Measurements from ENCODE around the gene PLA2G3.
A peak's percentile ranks its signal among the peaks of the same experiment; 100 is the strongest.

PLA2G3 gene

DNA sequence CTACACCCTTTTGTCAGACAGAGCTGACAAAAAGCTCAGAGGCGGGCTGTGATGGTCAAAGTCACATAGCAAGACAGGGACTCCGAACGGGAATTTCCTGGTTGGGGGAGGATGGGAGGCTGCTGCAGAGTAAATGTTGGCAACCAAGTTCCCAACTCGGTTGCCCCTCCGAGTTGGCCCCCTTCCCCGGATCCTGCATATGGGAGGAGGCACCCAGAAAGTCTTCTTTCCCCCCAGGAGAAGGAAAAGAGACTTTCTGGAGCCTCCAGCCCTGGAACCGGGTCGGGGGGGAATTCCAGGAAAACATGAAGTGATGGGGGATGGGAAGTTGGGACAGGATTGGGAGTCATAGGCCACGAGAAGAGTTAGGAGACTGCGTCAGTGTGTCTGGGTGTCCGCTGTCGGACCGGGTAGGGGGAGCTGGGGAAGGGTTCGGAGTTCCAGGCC, 33.6 kb downstream of the PLA2G3 start:
- TF ChIP-seq, protein P1, sequence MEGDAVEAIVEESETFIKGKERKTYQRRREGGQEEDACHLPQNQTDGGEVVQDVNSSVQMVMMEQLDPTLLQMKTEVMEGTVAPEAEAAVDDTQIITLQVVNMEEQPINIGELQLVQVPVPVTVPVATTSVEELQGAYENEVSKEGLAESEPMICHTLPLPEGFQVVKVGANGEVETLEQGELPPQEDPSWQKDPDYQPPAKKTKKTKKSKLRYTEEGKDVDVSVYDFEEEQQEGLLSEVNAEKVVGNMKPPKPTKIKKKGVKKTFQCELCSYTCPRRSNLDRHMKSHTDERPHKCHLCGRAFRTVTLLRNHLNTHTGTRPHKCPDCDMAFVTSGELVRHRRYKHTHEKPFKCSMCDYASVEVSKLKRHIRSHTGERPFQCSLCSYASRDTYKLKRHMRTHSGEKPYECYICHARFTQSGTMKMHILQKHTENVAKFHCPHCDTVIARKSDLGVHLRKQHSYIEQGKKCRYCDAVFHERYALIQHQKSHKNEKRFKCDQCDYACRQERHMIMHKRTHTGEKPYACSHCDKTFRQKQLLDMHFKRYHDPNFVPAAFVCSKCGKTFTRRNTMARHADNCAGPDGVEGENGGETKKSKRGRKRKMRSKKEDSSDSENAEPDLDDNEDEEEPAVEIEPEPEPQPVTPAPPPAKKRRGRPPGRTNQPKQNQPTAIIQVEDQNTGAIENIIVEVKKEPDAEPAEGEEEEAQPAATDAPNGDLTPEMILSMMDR (IDR thresholded peaks at IDR 0.05; ENCODE audit: low read depth, low read length): no peak

DNA sequence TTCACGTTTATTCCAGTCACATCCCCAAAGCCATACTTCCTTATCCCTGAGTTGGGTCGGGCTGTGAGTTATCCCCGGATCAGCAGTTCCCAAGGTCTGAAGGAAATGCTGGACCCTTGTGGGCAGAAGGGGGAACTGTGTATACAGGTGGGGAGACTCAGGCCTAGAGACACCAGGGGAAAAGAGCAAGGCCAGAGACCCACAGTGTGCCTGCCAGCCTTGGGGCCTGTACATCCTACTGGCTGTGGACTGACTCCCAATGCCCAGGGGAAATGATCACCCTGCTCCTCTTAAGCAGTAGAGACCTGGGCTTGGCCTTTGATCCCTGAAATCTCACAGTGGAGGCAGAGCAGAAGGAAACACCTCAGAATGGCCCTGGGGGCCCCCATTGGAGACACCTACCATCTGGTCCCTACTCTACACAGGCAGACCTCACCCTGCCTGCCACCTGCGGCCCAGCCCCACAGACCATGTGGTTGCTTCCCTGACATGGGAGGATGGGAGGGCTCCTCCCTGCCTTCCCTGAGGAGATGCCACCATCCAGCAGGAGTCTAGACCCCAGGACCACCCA, 34.2 kb downstream of the PLA2G3 start:
- TF ChIP-seq, protein P1 (IDR thresholded peaks at IDR 0.05; ENCODE audit: low read depth, low read length): peak; percentile 17
- DNase-seq (ENCODE audit: extremely low read depth, low read depth): no peak

More for the DNA sequence above, 33.6 kb downstream of the PLA2G3 start:
- peak; percentile 27 for DNase-seq (ENCODE audit: extremely low read depth, low read depth)

DNA sequence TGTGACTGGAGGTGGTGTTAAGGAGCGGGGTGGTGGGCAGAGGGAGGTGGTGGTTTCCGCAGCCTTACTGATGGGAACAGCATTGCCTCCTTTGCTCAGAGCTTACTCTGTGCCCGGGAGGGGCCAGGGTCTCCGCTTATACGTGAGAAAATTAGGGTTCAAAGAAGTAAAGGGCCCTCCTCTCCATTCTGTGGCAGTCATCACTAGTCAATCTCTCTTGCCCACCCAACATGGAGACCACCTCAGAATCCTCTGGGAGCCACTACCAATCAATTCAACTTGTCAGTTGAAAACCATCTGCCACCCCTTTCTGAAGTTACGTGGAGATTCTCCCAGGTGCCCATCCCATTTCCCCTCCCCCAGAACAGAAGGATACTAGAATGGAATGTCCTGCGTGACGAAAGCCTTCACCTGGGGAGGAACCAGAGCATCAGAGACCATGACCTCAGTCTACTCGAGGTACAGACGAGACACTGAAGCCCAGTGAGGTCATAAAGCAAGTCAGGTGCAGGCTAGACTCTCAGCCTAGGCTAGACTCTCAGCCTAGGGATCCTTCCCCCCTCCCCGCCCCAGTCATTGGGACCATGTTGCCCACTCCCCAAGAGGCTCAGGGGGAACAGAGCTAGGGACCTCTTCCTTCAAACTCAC, 34.9 kb downstream of the PLA2G3 start:
- no peak for DNase-seq (ENCODE audit: extremely low read depth, low read depth)
- TF ChIP-seq, protein P1 (IDR thresholded peaks at IDR 0.05; ENCODE audit: low read depth, low read length): no peak

DNA sequence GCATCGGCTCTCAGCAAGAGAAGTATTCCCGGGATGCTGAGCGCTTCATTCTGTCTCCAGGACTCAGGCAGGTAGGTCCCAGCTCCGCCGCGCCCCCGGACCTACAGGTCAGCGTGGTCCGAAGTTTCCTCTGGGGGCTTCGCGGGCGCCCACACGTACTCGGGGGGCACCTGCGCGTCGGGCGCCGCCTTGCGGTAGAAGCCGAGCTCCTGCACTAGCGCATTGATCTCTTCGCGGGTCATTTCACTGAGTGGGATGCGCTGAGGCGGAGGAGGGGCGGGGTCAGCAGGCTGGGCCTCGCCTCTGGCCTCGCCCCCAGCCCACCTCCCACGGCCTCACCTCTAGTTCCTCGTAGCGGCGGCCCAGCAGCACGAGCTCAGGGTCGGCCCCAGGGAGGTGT, 35.4 kb downstream of the PLA2G3 start:
- TF ChIP-seq, protein P1 (IDR thresholded peaks at IDR 0.05; ENCODE audit: low read depth, low read length): peak; percentile 26
- DNase-seq (ENCODE audit: extremely low read depth, low read depth): no peak

DNA sequence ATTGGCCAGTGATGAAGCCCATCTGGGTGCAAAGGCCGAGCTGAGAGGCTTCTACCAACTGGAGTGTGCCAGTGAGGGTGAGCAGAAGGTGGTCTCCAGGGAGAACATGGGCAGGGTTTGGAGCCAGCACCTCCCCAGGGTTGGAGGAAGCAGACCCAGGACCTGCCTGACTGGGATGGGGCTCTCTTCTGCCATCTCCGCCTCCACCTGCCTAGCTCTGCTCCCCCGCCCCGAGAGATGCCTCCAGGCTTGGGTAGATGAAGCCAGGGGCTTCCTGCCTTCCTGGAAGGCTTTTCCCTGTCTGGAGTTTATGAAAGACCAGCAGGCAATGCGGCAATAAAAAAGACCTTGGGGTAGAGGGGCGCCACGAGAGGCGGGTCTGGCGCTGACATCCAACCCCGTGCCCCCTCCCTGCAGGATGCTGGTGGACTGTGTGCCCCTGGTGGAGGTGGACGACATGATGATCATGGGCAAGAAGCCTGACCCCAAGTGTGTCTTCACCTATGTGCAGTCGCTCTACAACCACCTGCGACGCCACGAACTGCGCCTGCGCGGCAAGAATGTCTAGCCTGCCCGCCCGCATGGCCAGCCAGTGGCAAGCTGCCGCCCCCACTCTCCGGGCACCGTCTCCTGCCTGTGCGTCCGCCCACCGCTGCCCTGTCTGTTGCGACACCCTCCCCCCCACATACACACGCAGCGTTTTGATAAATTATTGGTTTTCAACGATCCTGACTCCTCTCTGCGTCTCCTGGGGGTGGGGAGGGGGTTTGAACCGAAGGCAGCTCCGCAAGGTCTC, 36.2 kb downstream of the PLA2G3 start:
- DNase-seq (ENCODE audit: extremely low read depth, low read depth): no peak
- TF ChIP-seq, protein P1 (IDR thresholded peaks at IDR 0.05; ENCODE audit: low read depth, low read length): no peak

DNA sequence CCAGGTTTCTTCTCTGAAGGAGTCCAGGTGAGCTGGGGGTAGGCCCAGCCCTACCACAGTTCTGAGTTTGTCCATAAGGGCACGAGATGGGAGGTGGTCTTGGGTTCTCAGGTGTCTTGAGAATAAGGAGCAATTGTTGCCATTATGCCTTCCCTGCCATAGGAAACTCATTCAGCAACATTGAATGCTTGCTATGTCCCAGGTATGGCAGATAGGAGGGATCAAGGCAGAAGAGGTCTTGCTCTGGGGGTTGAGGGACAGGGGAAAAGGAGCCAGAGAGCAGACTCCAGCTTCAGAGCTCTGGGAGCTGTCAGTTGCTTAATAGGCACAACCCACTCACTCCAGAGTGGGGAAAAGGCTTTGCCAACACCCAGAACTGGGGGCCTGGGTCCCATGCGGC, 37.2 kb downstream of the PLA2G3 start:
- TF ChIP-seq, protein P1 (IDR thresholded peaks at IDR 0.05; ENCODE audit: low read depth, low read length): no peak
- DNase-seq (ENCODE audit: extremely low read depth, low read depth): no peak

All from AG09319 (cell line).